ENCODE measurements around the gene RAB6A.

GRCh38 chr11:73670808-73671207 is 90.1 kb downstream of the RAB6A start:
- TF ChIP-seq POLR2A (IDR thresholded peaks at IDR 0.05): no peak
- TF ChIP-seq POLR2AphosphoS5 (IDR thresholded peaks at IDR 0.05): no peak
